ENCODE measurements around the gene OR52E8. TPM values are rescaled to one million over a fixed set of nuclear protein-coding genes. Genes with fewer than 3 reads are reported as not detected.
A peak's percentile ranks its signal among the peaks of the same experiment; 100 is the strongest.

The OR52E8 gene
- total and polyA plus RNA-seq, 2 experiments from 2014 or later: 0.71 TPM; not detected in 1

DNA sequence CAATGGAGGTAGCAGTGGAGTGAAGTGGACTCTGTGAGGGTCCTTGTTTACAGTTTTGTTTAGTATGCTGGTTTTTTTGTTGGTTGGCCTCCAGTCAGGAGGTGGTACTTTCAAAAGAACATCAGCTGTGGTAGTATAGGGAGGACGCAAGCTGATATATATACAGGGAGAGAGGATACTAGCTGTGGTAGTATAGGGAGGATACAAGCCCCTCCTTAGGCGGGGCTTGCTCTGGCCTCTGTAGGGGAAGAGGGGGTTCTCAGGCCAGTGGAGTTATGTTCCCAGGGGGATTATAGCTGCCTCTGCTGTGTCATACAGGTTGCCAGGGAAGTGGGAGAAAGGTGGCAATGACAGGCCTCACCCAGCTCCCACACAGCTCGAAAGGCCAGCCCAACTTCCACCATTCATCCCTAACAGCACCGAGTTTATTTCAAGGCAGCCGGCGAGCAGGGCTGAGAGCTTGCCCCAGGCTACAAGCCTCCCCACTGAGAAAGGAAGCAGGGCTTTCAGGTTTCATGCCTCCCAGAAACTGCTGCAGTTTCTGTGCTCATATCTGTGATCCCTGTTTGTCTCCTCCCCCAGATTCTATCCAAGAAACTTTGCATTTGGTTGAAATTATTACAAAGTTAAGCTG is 26.2 kb downstream of the OR52E8 start:
- H3K27ac ChIP-seq: no peak overlapping the region
- H3K27me3 ChIP-seq: no peaks in the 10 kb centered on the region
- DNase-seq (ENCODE audit: low read depth in 1 of 2, low spot score in 1 of 2): no peak
- H3K4me1 ChIP-seq (ENCODE audit: low read depth): no peaks in the 10 kb centered on the region
- H3K4me3 ChIP-seq: no peak overlapping the region
- H3K9me3 ChIP-seq (ENCODE audit: low read depth): no peaks in the 10 kb centered on the region
- TF ChIP-seq, protein P1, sequence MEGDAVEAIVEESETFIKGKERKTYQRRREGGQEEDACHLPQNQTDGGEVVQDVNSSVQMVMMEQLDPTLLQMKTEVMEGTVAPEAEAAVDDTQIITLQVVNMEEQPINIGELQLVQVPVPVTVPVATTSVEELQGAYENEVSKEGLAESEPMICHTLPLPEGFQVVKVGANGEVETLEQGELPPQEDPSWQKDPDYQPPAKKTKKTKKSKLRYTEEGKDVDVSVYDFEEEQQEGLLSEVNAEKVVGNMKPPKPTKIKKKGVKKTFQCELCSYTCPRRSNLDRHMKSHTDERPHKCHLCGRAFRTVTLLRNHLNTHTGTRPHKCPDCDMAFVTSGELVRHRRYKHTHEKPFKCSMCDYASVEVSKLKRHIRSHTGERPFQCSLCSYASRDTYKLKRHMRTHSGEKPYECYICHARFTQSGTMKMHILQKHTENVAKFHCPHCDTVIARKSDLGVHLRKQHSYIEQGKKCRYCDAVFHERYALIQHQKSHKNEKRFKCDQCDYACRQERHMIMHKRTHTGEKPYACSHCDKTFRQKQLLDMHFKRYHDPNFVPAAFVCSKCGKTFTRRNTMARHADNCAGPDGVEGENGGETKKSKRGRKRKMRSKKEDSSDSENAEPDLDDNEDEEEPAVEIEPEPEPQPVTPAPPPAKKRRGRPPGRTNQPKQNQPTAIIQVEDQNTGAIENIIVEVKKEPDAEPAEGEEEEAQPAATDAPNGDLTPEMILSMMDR (IDR thresholded peaks at IDR 0.05; ENCODE audit: low read depth, low read length): no peak
- no peaks in the 10 kb centered on the region for H3K36me3 ChIP-seq

DNA sequence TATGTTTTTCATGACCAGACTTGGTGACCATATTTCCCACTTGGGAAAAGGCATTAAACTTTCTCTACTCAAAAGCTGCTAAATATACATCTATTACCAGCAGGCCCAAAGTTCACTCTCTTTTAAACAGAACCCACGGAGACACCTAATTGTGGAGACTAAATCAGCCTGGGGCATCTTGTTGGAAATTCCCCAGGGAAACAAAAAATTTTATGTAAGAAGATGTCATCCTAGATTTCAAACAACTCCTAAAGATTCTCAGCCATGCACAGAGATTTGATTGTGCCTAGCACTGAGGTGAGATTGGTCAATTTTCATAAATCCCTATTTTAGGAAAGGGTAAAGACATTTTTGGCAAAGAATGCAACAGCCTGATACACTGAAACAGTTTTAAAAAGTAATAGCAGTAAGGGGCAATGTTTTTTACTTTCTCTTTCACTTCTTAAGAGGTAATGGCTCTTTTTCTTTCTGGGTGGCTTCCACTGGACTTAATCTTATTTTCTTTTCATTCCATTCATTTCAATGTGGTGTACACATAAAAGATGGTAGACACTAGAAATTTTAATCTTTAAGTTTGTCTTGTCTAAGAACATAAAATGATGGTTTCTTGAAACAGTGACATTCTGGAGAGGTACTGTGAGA is 39.1 kb downstream of the OR52E8 start:
- Histone ChIP-seq H3K36me3 (no peaks in the 10 kb centered on the region), H3K9me3 (ENCODE audit: low read depth) (no peaks in the 10 kb centered on the region), H3K27ac (no peak overlapping the region), H3K27me3 (no peaks in the 10 kb centered on the region), H3K4me1 (ENCODE audit: low read depth) (no peaks in the 10 kb centered on the region), H3K4me3 (no peak overlapping the region)
- TF ChIP-seq, protein P1 (IDR thresholded peaks at IDR 0.05; ENCODE audit: low read depth, low read length): no peak
- DNase-seq (ENCODE audit: low read depth in 1 of 2, low spot score in 1 of 2): no peak

DNA sequence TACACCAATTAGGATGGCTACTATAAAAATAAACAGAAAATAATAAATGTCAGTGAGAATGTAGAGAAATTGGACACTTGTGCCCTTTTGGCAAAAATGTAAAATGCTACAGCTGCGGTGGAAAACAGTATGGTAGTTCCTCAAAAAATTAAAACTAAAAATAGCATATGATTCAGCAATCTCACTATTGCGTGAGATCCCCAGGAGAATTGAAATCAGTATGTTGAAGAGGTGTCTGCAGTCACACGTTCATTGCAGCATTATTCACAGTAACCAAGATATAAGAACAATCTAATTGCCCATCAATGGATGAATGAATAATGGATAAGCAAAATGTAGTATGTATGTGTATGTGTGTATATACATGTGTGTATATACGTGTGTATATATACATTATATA is 42.0 kb downstream of the OR52E8 start:
- Histone ChIP-seq H3K4me3 (no peak overlapping the region), H3K4me1 (ENCODE audit: low read depth) (no peaks in the 10 kb centered on the region), H3K27ac (no peak overlapping the region), H3K9me3 (ENCODE audit: low read depth) (no peaks in the 10 kb centered on the region), H3K36me3 (no peaks in the 10 kb centered on the region), H3K27me3 (no peaks in the 10 kb centered on the region)
- DNase-seq (ENCODE audit: low read depth in 1 of 2, low spot score in 1 of 2): no peak
- TF ChIP-seq, protein P1 (IDR thresholded peaks at IDR 0.05; ENCODE audit: low read depth, low read length): no peak

DNA sequence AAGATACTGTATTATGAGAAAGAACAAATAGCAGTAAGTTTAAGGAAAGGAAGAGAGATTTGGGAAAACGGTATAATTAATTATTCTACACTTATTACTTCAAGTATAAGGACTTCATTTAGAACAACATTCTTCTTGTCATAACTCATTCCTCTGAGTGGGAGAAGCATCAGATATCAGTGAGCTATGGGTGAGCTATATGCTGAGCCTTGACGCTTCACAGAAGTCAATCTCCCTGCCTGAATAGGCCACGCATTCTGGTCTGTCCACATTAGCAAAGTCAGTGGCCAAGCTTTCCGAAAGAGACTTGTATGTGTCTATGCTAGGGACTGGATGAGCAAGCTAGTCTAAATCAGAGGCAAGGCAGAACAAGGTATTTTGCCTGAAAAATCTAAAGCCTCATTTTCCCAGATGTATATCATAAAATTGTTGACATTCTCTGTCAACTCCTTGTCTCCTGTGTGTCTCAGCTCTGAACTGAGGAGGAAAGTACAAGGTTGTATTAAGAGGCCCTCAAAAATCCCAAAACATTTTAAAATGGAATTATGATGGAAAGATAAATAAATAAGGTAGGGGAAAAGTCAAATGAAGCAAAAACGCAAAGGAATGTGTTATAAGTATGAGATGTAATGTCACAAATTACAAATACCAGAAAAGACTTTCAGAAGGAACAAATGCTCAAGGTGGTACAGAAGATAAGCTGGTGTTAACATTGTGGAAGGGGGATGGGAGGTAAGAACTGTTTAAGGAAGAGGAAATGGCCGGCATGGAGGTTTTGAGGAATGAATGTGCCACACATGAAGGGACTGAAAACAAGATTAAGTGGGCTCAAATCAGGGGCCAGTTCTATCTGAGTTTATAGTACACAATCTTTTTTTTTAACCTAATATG is 47.3 kb downstream of the OR52E8 start:
- Histone ChIP-seq H3K9me3 (ENCODE audit: low read depth) (no peaks in the 10 kb centered on the region), H3K36me3 (no peaks in the 10 kb centered on the region), H3K27ac (no peak overlapping the region), H3K4me3 (no peak overlapping the region), H3K27me3 (no peaks in the 10 kb centered on the region), H3K4me1 (ENCODE audit: low read depth) (no peaks in the 10 kb centered on the region)
- TF ChIP-seq, protein P1 (IDR thresholded peaks at IDR 0.05; ENCODE audit: low read depth, low read length): no peak
- no peak for DNase-seq (ENCODE audit: low read depth in 1 of 2, low spot score in 1 of 2)

DNA sequence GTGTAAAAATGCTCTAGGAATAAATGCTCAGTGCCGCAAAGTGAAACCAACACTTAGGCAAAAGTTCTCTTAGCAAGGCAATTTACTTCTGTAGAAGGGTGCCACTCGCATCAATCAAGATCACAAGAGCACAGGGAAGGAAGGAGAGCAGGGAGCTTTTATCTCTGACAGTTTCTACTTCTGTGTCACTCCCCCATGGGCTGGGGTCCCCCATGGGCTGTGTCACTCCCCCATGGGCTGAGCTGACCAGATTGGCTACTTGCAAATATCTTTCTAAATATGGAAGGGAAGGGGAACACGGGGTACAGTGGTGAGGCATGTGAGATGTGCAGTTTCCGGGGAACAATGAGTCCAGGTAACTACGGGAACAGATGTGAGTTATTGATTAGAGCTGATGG is 48.4 kb downstream of the OR52E8 start:
- TF ChIP-seq, protein P1 (IDR thresholded peaks at IDR 0.05; ENCODE audit: low read depth, low read length): no peak

More for the DNA sequence above, 48.4 kb downstream of the OR52E8 start:
- DNase-seq (ENCODE audit: low read depth in 1 of 2, low spot score in 1 of 2): peak in 1 of 2 donors; percentile 2
- Histone ChIP-seq H3K4me3 (peak overlapping the region; percentile 16), H3K9me3 (ENCODE audit: low read depth) (no peaks in the 10 kb centered on the region), H3K4me1 (ENCODE audit: low read depth) (no peaks in the 10 kb centered on the region), H3K27me3 (no peaks in the 10 kb centered on the region), H3K36me3 (no peaks in the 10 kb centered on the region), H3K27ac (no peak overlapping the region)

Measured in cardiac muscle cell (in vitro differentiated cells and primary cell).